ENCODE data around the gene C2CD3. TPM values are rescaled to one million over a fixed set of nuclear protein-coding genes. Genes with fewer than 3 reads are reported as not detected.
"Not testable (repeated sequence)": the region's sequence is repeated elsewhere in the genome, so short reads cannot be mapped to it uniquely, and the experiment has no call there.

C2CD3 gene
- polyA plus RNA-seq, 4 donors: 3.8 to 11.0 (median 7.3) TPM

- H3K4me1 ChIP-seq (ENCODE audit: control insufficient read depth in 3 of 3, insufficient read depth in 2 of 3, low read depth in 1 of 3, low read length in 2 of 3): no peaks in the 10 kb centered on the region
- DNase-seq (no peak), FAIRE-seq (no peak)
- no peaks in the 10 kb centered on the region for H3K27me3 ChIP-seq (ENCODE audit: control insufficient read depth in 3 of 3, insufficient read depth in 3 of 3, low read length in 3 of 3)
- H3K9me3 ChIP-seq (ENCODE audit: control insufficient read depth in 2 of 2, insufficient read depth in 1 of 2, low read depth in 1 of 2, low read length in 1 of 2): no peaks in the 10 kb centered on the region
- H3K27ac ChIP-seq (ENCODE audit: low read depth in 1 of 3, low read length in 2 of 3): no peak overlapping the region
- H3K36me3 ChIP-seq (ENCODE audit: control insufficient read depth in 3 of 3, insufficient read depth in 2 of 3, low read depth in 1 of 3, low read length in 3 of 3): no peaks in the 10 kb centered on the region
- 89 to 97% (median 91%) methylated on average over 6 of the region's 6 CpGs for WGBS, 3 donors
- H3K4me3 ChIP-seq (ENCODE audit: low read depth in 1 of 3, low read length in 3 of 3): no peak overlapping the region
Measured at GRCh38 chr11:73989156-73989555, 181.6 kb downstream of the C2CD3 start.

GRCh38 chr11:73988227-73988626 lies 182.6 kb downstream of the C2CD3 start:
- no peak overlapping the region for H3K4me3 ChIP-seq (ENCODE audit: low read depth in 1 of 3, low read length in 3 of 3)
- no peaks in the 10 kb centered on the region for H3K9me3 ChIP-seq (ENCODE audit: control insufficient read depth in 2 of 2, insufficient read depth in 1 of 2, low read depth in 1 of 2, low read length in 1 of 2)
- WGBS, 3 donors: 67 to 91% (median 73%) methylated on average over 7 of the region's 7 CpGs
- FAIRE-seq (no peak), DNase-seq (no peak)
- H3K36me3 ChIP-seq (ENCODE audit: control insufficient read depth in 3 of 3, insufficient read depth in 2 of 3, low read depth in 1 of 3, low read length in 3 of 3): no peaks in the 10 kb centered on the region
- H3K27ac ChIP-seq (ENCODE audit: low read depth in 1 of 3, low read length in 2 of 3): no peak overlapping the region
- no peaks in the 10 kb centered on the region for H3K27me3 ChIP-seq (ENCODE audit: control insufficient read depth in 3 of 3, insufficient read depth in 3 of 3, low read length in 3 of 3)
- H3K4me1 ChIP-seq (ENCODE audit: control insufficient read depth in 3 of 3, insufficient read depth in 2 of 3, low read depth in 1 of 3, low read length in 2 of 3): peaks cover 0 to 5% (median 0%) of the 10 kb centered on the region in 3 donors

- H3K4me1 ChIP-seq (ENCODE audit: control insufficient read depth in 3 of 3, insufficient read depth in 2 of 3, low read depth in 1 of 3, low read length in 2 of 3): peaks cover 0 to 12% (median 0%) of the 10 kb centered on the region in 3 donors
- DNase-seq; H3K4me3 ChIP-seq (ENCODE audit: low read depth in 1 of 3, low read length in 3 of 3); H3K9me3 ChIP-seq (ENCODE audit: control insufficient read depth in 2 of 2, insufficient read depth in 1 of 2, low read depth in 1 of 2, low read length in 1 of 2); H3K27me3 ChIP-seq (ENCODE audit: control insufficient read depth in 3 of 3, insufficient read depth in 3 of 3, low read length in 3 of 3); H3K27ac ChIP-seq (ENCODE audit: low read depth in 1 of 3, low read length in 2 of 3); FAIRE-seq; H3K36me3 ChIP-seq (ENCODE audit: control insufficient read depth in 3 of 3, insufficient read depth in 2 of 3, low read depth in 1 of 3, low read length in 3 of 3): not testable (repeated sequence)
- WGBS, 3 donors: 91 to 95% (median 93%) methylated on average over 4 of the region's 4 CpGs
Measured at GRCh38 chr11:73985661-73986060, 185.1 kb downstream of the C2CD3 start.

- DNase-seq (no peak), FAIRE-seq (no peak)
- Histone ChIP-seq H3K4me3 (ENCODE audit: low read depth in 1 of 3, low read length in 3 of 3) (peak overlapping the region in 2 of 3 donors; percentile 66 to 77), H3K27me3 (ENCODE audit: control insufficient read depth in 3 of 3, insufficient read depth in 3 of 3, low read length in 3 of 3) (no peaks in the 10 kb centered on the region), H3K4me1 (ENCODE audit: control insufficient read depth in 3 of 3, insufficient read depth in 2 of 3, low read depth in 1 of 3, low read length in 2 of 3) (peaks cover 0 to 23% (median 0%) of the 10 kb centered on the region in 3 donors), H3K27ac (ENCODE audit: low read depth in 1 of 3, low read length in 2 of 3) (peak overlapping the region; percentile 55 to 95 (median 94)), H3K36me3 (ENCODE audit: control insufficient read depth in 3 of 3, insufficient read depth in 2 of 3, low read depth in 1 of 3, low read length in 3 of 3) (peaks cover 0 to 21% (median 2%) of the 10 kb centered on the region in 3 donors), H3K9me3 (ENCODE audit: control insufficient read depth in 2 of 2, insufficient read depth in 1 of 2, low read depth in 1 of 2, low read length in 1 of 2) (no peaks in the 10 kb centered on the region)
- 55 to 68% (median 62%) methylated on average over 18 of the region's 18 CpGs for WGBS, 3 donors
Measured at GRCh38 chr11:73983741-73984538, 186.9 kb downstream of the C2CD3 start.

- Histone ChIP-seq H3K27ac (ENCODE audit: low read depth in 1 of 3, low read length in 2 of 3) (peak overlapping the region; percentile 78 to 95 (median 94)), H3K9me3 (ENCODE audit: control insufficient read depth in 2 of 2, insufficient read depth in 1 of 2, low read depth in 1 of 2, low read length in 1 of 2) (no peaks in the 10 kb centered on the region), H3K36me3 (ENCODE audit: control insufficient read depth in 3 of 3, insufficient read depth in 2 of 3, low read depth in 1 of 3, low read length in 3 of 3) (peaks cover 0 to 28% (median 2%) of the 10 kb centered on the region in 3 donors), H3K4me3 (ENCODE audit: low read depth in 1 of 3, low read length in 3 of 3) (peak overlapping the region; percentile 46 to 77 (median 66)), H3K27me3 (ENCODE audit: control insufficient read depth in 3 of 3, insufficient read depth in 3 of 3, low read length in 3 of 3) (no peaks in the 10 kb centered on the region), H3K4me1 (ENCODE audit: control insufficient read depth in 3 of 3, insufficient read depth in 2 of 3, low read depth in 1 of 3, low read length in 2 of 3) (peaks cover 0 to 23% (median 0%) of the 10 kb centered on the region in 3 donors)
- WGBS, 3 donors: 0 to 1% (median 0%) methylated on average over 53 to 56 of the region's 56 CpGs
- FAIRE-seq (no peak), DNase-seq (peak; percentile 94)
Measured at GRCh38 chr11:73982990-73983740, 187.6 kb downstream of the C2CD3 start.

- peaks cover 0 to 33% (median 2%) of the 10 kb centered on the region in 3 donors for H3K36me3 ChIP-seq (ENCODE audit: control insufficient read depth in 3 of 3, insufficient read depth in 2 of 3, low read depth in 1 of 3, low read length in 3 of 3)
- 0 to 2% (median 0%) methylated on average over 13 to 43 of the region's 43 CpGs for WGBS, 3 donors
- peak within 1 kb of the TSS; percentile 78 to 95 (median 94) for H3K27ac ChIP-seq (ENCODE audit: low read depth in 1 of 3, low read length in 2 of 3)
- no peaks in the 10 kb centered on the region for H3K9me3 ChIP-seq (ENCODE audit: control insufficient read depth in 2 of 2, insufficient read depth in 1 of 2, low read depth in 1 of 2, low read length in 1 of 2)
- H3K27me3 ChIP-seq (ENCODE audit: control insufficient read depth in 3 of 3, insufficient read depth in 3 of 3, low read length in 3 of 3): no peaks in the 10 kb centered on the region
- peak in 1 of 2 donors; percentile 85 for DNase-seq
- H3K4me1 ChIP-seq (ENCODE audit: control insufficient read depth in 3 of 3, insufficient read depth in 2 of 3, low read depth in 1 of 3, low read length in 2 of 3): peaks cover 0 to 23% (median 0%) of the 10 kb centered on the region in 3 donors
- no peak for FAIRE-seq
- H3K4me3 ChIP-seq (ENCODE audit: low read depth in 1 of 3, low read length in 3 of 3): peak within 1 kb of the TSS; percentile 46 to 77 (median 66)
Measured at GRCh38 chr11:73982595-73982989, 188.2 kb downstream of the C2CD3 start, which contains the start of gene UCP2. UCP2 (minus strand) TSS chr11:73982843; CDS start chr11:73978378, 4,465 bp downstream.

- Histone ChIP-seq H3K36me3 (ENCODE audit: control insufficient read depth in 3 of 3, insufficient read depth in 2 of 3, low read depth in 1 of 3, low read length in 3 of 3) (peaks cover 5 to 43% (median 8%) of the 10 kb centered on the region in 3 donors), H3K27ac (ENCODE audit: low read depth in 1 of 3, low read length in 2 of 3) (peak overlapping the region in 2 of 3 donors; percentile 92 to 95), H3K9me3 (ENCODE audit: control insufficient read depth in 2 of 2, insufficient read depth in 1 of 2, low read depth in 1 of 2, low read length in 1 of 2) (no peaks in the 10 kb centered on the region), H3K4me3 (ENCODE audit: low read depth in 1 of 3, low read length in 3 of 3) (peak overlapping the region; percentile 46 to 77 (median 66)), H3K4me1 (ENCODE audit: control insufficient read depth in 3 of 3, insufficient read depth in 2 of 3, low read depth in 1 of 3, low read length in 2 of 3) (peaks cover 0 to 23% (median 0%) of the 10 kb centered on the region in 3 donors), H3K27me3 (ENCODE audit: control insufficient read depth in 3 of 3, insufficient read depth in 3 of 3, low read length in 3 of 3) (no peaks in the 10 kb centered on the region)
- DNase-seq (peak in 1 of 2 donors; percentile 31), FAIRE-seq (no peak)
- WGBS, 3 donors: 22 to 56% (median 27%) methylated on average over 13 of the region's 13 CpGs
Measured at GRCh38 chr11:73981051-73981805, 189.6 kb downstream of the C2CD3 start.

All from small intestine (tissue), 7 donors.